ENCODE measurements around the gene ACBD6.
A peak's percentile ranks its signal among the peaks of the same experiment; 100 is the strongest.

The ACBD6 gene

GRCh38 chr1:180278596-180279395 lies 223.6 kb downstream of the ACBD6 start:
- Histone ChIP-seq H3K27ac (ENCODE audit: low read depth, low read length) (no peak overlapping the region), H3K9me3 (ENCODE audit: control insufficient read depth, insufficient read depth, low read depth, low read length) (peaks cover 8% of the 10 kb centered on the region), H3K27me3 (ENCODE audit: control insufficient read depth, insufficient read depth, low read length) (no peaks in the 10 kb centered on the region), H3K4me3 (ENCODE audit: low read depth, low read length) (no peak overlapping the region), H3K9ac (ENCODE audit: low read length) (no peak overlapping the region), H3K36me3 (ENCODE audit: control insufficient read depth, insufficient read depth, low read length) (peaks cover 15% of the 10 kb centered on the region), H3K4me1 (ENCODE audit: control insufficient read depth, insufficient read depth, low read length) (peaks cover 8% of the 10 kb centered on the region)

GRCh38 chr1:180278194-180278515 lies 224.2 kb downstream of the ACBD6 start:
- Histone ChIP-seq H3K27ac (ENCODE audit: low read depth, low read length) (no peak overlapping the region), H3K9me3 (ENCODE audit: control insufficient read depth, insufficient read depth, low read depth, low read length) (peaks cover 8% of the 10 kb centered on the region), H3K36me3 (ENCODE audit: control insufficient read depth, insufficient read depth, low read length) (peaks cover 17% of the 10 kb centered on the region), H3K4me1 (ENCODE audit: control insufficient read depth, insufficient read depth, low read length) (peaks cover 8% of the 10 kb centered on the region), H3K4me3 (ENCODE audit: low read depth, low read length) (no peak overlapping the region), H3K27me3 (ENCODE audit: control insufficient read depth, insufficient read depth, low read length) (no peaks in the 10 kb centered on the region), H3K9ac (ENCODE audit: low read length) (no peak overlapping the region)

- no peak overlapping the region for H3K4me3 ChIP-seq (ENCODE audit: low read depth, low read length)
- H3K36me3 ChIP-seq (ENCODE audit: control insufficient read depth, insufficient read depth, low read length), result peaks cover 17% of the 10 kb centered on the region
- no peak overlapping the region for H3K9ac ChIP-seq (ENCODE audit: low read length)
- H3K4me1 ChIP-seq (ENCODE audit: control insufficient read depth, insufficient read depth, low read length), result peaks cover 8% of the 10 kb centered on the region
- H3K27me3 ChIP-seq (ENCODE audit: control insufficient read depth, insufficient read depth, low read length), result no peaks in the 10 kb centered on the region
- H3K9me3 ChIP-seq (ENCODE audit: control insufficient read depth, insufficient read depth, low read depth, low read length), result peaks cover 8% of the 10 kb centered on the region
- no peak overlapping the region for H3K27ac ChIP-seq (ENCODE audit: low read depth, low read length)
These were observed 224.7 kb downstream of the ACBD6 start for GRCh38 chr1:180277476-180278193.

GRCh38 chr1:180275726-180276125 lies 226.7 kb downstream of the ACBD6 start:
- Histone ChIP-seq H3K36me3 (ENCODE audit: control insufficient read depth, insufficient read depth, low read length) (peaks cover 17% of the 10 kb centered on the region), H3K27me3 (ENCODE audit: control insufficient read depth, insufficient read depth, low read length) (no peaks in the 10 kb centered on the region), H3K9ac (ENCODE audit: low read length) (no peak overlapping the region), H3K9me3 (ENCODE audit: control insufficient read depth, insufficient read depth, low read depth, low read length) (peaks cover 8% of the 10 kb centered on the region), H3K4me3 (ENCODE audit: low read depth, low read length) (no peak overlapping the region), H3K4me1 (ENCODE audit: control insufficient read depth, insufficient read depth, low read length) (peaks cover 27% of the 10 kb centered on the region), H3K27ac (ENCODE audit: low read depth, low read length) (no peak overlapping the region)

- Histone ChIP-seq H3K9ac (ENCODE audit: low read length) (no peak overlapping the region), H3K4me1 (ENCODE audit: control insufficient read depth, insufficient read depth, low read length) (peaks cover 41% of the 10 kb centered on the region), H3K9me3 (ENCODE audit: control insufficient read depth, insufficient read depth, low read depth, low read length) (peaks cover 8% of the 10 kb centered on the region), H3K27ac (ENCODE audit: low read depth, low read length) (no peak overlapping the region), H3K36me3 (ENCODE audit: control insufficient read depth, insufficient read depth, low read length) (peaks cover 17% of the 10 kb centered on the region), H3K27me3 (ENCODE audit: control insufficient read depth, insufficient read depth, low read length) (no peaks in the 10 kb centered on the region), H3K4me3 (ENCODE audit: low read depth, low read length) (no peak overlapping the region)
These were observed 228.2 kb downstream of the ACBD6 start for GRCh38 chr1:180274221-180274620.

- H3K4me3 ChIP-seq (ENCODE audit: low read depth, low read length), result no peak overlapping the region
- H3K27me3 ChIP-seq (ENCODE audit: control insufficient read depth, insufficient read depth, low read length), result no peaks in the 10 kb centered on the region
- H3K4me1 ChIP-seq (ENCODE audit: control insufficient read depth, insufficient read depth, low read length), result peaks cover 48% of the 10 kb centered on the region
These were observed 229.3 kb downstream of the ACBD6 start for GRCh38 chr1:180273066-180273465.

GRCh38 chr1:180272395-180272794 lies 230.0 kb downstream of the ACBD6 start:
- Histone ChIP-seq H3K36me3 (ENCODE audit: control insufficient read depth, insufficient read depth, low read length) (peaks cover 17% of the 10 kb centered on the region), H3K27ac (ENCODE audit: low read depth, low read length) (no peak overlapping the region), H3K27me3 (ENCODE audit: control insufficient read depth, insufficient read depth, low read length) (no peaks in the 10 kb centered on the region), H3K9me3 (ENCODE audit: control insufficient read depth, insufficient read depth, low read depth, low read length) (peaks cover 8% of the 10 kb centered on the region), H3K4me3 (ENCODE audit: low read depth, low read length) (no peak overlapping the region), H3K4me1 (ENCODE audit: control insufficient read depth, insufficient read depth, low read length) (peaks cover 45% of the 10 kb centered on the region), H3K9ac (ENCODE audit: low read length) (no peak overlapping the region)

More at GRCh38 chr1:180273066-180273465, 229.3 kb downstream of the ACBD6 start:
- H3K36me3 ChIP-seq (ENCODE audit: control insufficient read depth, insufficient read depth, low read length), result peaks cover 17% of the 10 kb centered on the region
- H3K9ac ChIP-seq (ENCODE audit: low read length), result no peak overlapping the region
- H3K9me3 ChIP-seq (ENCODE audit: control insufficient read depth, insufficient read depth, low read depth, low read length), result peaks cover 8% of the 10 kb centered on the region
- no peak overlapping the region for H3K27ac ChIP-seq (ENCODE audit: low read depth, low read length)

- Histone ChIP-seq H3K9ac (ENCODE audit: low read length) (peak overlapping the region; percentile 8), H3K36me3 (ENCODE audit: control insufficient read depth, insufficient read depth, low read length) (peaks cover 17% of the 10 kb centered on the region), H3K4me3 (ENCODE audit: low read depth, low read length) (no peak overlapping the region), H3K27ac (ENCODE audit: low read depth, low read length) (no peak overlapping the region), H3K4me1 (ENCODE audit: control insufficient read depth, insufficient read depth, low read length) (peaks cover 45% of the 10 kb centered on the region), H3K27me3 (ENCODE audit: control insufficient read depth, insufficient read depth, low read length) (no peaks in the 10 kb centered on the region), H3K9me3 (ENCODE audit: control insufficient read depth, insufficient read depth, low read depth, low read length) (peaks cover 8% of the 10 kb centered on the region)
These were observed 230.8 kb downstream of the ACBD6 start for GRCh38 chr1:180271272-180272255.

GRCh38 chr1:180270530-180271271 lies 231.7 kb downstream of the ACBD6 start:
- Histone ChIP-seq H3K27ac (ENCODE audit: low read depth, low read length) (no peak overlapping the region), H3K36me3 (ENCODE audit: control insufficient read depth, insufficient read depth, low read length) (peaks cover 9% of the 10 kb centered on the region), H3K4me3 (ENCODE audit: low read depth, low read length) (no peak overlapping the region), H3K9me3 (ENCODE audit: control insufficient read depth, insufficient read depth, low read depth, low read length) (peaks cover under 1% of the 10 kb centered on the region), H3K27me3 (ENCODE audit: control insufficient read depth, insufficient read depth, low read length) (no peaks in the 10 kb centered on the region), H3K9ac (ENCODE audit: low read length) (peak overlapping the region; percentile 8), H3K4me1 (ENCODE audit: control insufficient read depth, insufficient read depth, low read length) (peaks cover 45% of the 10 kb centered on the region)

Data from HUES6 (cell line).